ENCODE data around the gene PRKAR2B.

Gene PRKAR2B

DNA sequence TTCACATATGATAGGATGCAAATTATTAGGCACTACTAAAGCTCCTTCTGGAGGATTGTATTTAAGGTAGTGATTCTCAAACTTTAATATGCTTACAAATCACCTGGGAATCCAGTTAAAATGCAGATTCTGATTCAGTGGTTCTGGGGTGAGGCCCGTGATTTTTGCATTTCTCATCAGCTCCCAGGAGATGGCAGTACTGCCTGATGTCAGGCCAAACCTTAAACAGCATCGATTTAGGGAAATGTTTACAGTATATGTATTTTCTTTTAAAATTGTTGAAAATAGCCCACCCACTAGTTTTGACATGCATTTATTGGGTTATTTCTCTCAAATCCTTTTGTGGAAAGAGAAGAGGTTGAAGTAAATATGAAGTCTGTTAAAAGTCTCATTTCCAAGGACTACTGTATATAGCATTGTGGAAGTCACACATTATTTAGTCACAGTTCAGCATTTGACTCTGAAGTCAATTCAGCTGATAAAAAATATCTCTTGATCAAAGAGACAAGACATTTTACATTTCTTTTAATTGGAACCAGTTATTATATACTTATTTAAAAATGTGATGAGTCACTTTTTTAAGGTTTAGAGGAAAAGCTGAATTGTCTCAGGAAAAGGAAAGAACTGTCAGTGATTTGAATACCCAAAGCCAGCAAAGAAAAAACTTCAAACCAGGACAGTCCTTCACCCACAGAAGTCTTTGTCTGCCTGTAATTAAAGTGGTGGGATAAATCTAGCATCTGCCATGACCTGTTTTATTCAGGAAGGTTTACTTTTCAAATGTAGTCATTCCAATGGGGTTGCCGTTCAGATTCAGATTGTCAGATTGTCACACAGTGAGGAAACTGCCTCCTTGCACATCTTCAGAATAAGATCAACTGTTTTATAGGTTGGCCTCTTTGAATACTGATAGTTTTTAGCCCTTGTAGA, 103.2 kb downstream of the PRKAR2B start:
- H3K36me3 ChIP-seq (ENCODE audit: low read depth): no peaks in the 10 kb centered on the region
- H3K9me3 ChIP-seq (ENCODE audit: severe bottlenecking): no peaks in the 10 kb centered on the region
- TF ChIP-seq, protein P1, sequence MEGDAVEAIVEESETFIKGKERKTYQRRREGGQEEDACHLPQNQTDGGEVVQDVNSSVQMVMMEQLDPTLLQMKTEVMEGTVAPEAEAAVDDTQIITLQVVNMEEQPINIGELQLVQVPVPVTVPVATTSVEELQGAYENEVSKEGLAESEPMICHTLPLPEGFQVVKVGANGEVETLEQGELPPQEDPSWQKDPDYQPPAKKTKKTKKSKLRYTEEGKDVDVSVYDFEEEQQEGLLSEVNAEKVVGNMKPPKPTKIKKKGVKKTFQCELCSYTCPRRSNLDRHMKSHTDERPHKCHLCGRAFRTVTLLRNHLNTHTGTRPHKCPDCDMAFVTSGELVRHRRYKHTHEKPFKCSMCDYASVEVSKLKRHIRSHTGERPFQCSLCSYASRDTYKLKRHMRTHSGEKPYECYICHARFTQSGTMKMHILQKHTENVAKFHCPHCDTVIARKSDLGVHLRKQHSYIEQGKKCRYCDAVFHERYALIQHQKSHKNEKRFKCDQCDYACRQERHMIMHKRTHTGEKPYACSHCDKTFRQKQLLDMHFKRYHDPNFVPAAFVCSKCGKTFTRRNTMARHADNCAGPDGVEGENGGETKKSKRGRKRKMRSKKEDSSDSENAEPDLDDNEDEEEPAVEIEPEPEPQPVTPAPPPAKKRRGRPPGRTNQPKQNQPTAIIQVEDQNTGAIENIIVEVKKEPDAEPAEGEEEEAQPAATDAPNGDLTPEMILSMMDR (IDR thresholded peaks at IDR 0.05; ENCODE audit: poor library complexity, severe bottlenecking): peak; percentile 90
- peaks cover 9% of the 10 kb centered on the region for H3K4me1 ChIP-seq (ENCODE audit: insufficient read depth, poor library complexity, severe bottlenecking)
- DNase-seq (ENCODE audit: low spot score): no peak
- peak; percentile 82 for ATAC-seq (ENCODE audit: low read depth)
- no peak overlapping the region for H3K4me3 ChIP-seq (ENCODE audit: severe bottlenecking)
- H3K27ac ChIP-seq (ENCODE audit: poor library complexity, severe bottlenecking): no peak overlapping the region
- no peaks in the 10 kb centered on the region for H3K27me3 ChIP-seq (ENCODE audit: insufficient read depth, poor library complexity, severe bottlenecking)

DNA sequence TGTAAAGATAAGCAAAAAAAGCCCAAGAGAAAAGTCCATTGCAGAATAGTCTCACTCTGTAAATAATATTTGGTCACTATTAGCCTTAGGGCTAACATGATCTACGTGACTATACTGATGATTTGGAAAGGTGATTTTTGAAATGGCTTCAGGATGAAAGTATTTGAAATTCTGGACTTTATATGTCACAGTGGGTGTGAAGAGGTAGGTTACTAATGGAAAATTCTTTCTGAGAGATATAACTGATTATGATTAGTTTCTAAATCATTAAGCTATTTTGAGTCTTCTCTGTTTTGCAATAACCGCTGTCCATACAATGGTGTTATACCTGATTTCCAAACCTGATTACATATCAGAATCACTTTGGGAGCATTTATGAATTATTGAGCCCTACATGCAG, 104.2 kb downstream of the PRKAR2B start:
- DNase-seq (ENCODE audit: low spot score) (no peak), ATAC-seq (ENCODE audit: low read depth) (no peak)
- Histone ChIP-seq H3K27ac (ENCODE audit: poor library complexity, severe bottlenecking) (no peak overlapping the region), H3K9me3 (ENCODE audit: severe bottlenecking) (no peaks in the 10 kb centered on the region), H3K27me3 (ENCODE audit: insufficient read depth, poor library complexity, severe bottlenecking) (no peaks in the 10 kb centered on the region), H3K36me3 (ENCODE audit: low read depth) (no peaks in the 10 kb centered on the region), H3K4me1 (ENCODE audit: insufficient read depth, poor library complexity, severe bottlenecking) (peaks cover 9% of the 10 kb centered on the region), H3K4me3 (ENCODE audit: severe bottlenecking) (no peak overlapping the region)
- TF ChIP-seq, protein P1 (IDR thresholded peaks at IDR 0.05; ENCODE audit: poor library complexity, severe bottlenecking): no peak

DNA sequence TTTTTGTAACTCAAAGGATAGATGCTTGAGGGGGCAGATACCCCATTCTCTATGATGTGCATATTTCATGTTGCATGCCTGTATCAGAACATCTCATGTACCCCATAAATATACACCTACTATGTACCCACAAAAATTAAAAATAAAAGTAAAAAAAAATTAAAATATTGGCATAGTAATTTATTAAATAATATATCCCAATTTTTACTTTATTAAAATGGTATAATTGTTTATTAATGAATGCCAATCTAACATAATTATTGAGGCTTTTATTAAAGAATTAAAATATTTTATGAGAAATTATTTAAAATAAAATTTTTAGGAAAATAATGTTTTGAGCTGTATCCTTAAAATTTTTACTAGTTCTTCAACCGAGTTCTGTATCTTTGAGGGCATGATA, 105.4 kb downstream of the PRKAR2B start:
- H3K9me3 ChIP-seq (ENCODE audit: severe bottlenecking): no peaks in the 10 kb centered on the region
- no peak overlapping the region for H3K27ac ChIP-seq (ENCODE audit: poor library complexity, severe bottlenecking)
- no peak overlapping the region for H3K4me3 ChIP-seq (ENCODE audit: severe bottlenecking)
- TF ChIP-seq, protein P1 (IDR thresholded peaks at IDR 0.05; ENCODE audit: poor library complexity, severe bottlenecking): no peak
- DNase-seq (ENCODE audit: low spot score) (no peak), ATAC-seq (ENCODE audit: low read depth) (no peak)
- H3K27me3 ChIP-seq (ENCODE audit: insufficient read depth, poor library complexity, severe bottlenecking): no peaks in the 10 kb centered on the region
- H3K4me1 ChIP-seq (ENCODE audit: insufficient read depth, poor library complexity, severe bottlenecking): peaks cover 9% of the 10 kb centered on the region
- no peaks in the 10 kb centered on the region for H3K36me3 ChIP-seq (ENCODE audit: low read depth)

DNA sequence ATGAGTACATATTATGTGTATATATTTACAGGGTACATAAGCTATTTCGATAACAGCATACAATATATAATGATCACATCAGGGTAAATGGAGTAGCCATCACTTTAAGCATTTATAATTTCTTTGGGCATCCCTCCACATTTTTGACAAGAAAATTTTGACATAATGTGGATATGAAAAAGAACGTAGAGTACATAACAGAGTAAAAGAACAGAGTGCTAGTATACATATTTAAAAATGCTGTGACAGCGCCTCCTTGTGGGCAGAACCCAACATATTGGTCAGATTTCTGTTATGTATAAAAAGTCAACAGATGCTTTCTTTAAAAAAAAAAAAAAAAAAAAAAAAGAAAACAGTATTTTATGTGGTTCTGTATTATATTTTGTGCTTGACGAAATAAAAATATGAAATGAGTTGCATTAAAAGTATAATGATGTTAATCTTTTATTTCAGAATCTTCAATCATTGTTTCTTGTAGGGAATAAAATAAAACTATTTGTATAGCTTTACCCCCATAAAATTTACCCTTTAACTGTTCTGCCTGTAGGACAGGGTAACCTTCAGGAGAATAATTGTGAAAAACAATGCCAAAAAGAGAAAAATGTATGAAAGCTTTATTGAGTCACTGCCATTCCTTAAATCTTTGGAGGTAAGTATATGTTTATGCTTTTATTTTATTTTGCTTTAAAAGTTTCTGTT, 106.0 kb downstream of the PRKAR2B start:
- no peaks in the 10 kb centered on the region for H3K27me3 ChIP-seq (ENCODE audit: insufficient read depth, poor library complexity, severe bottlenecking)
- no peaks in the 10 kb centered on the region for H3K9me3 ChIP-seq (ENCODE audit: severe bottlenecking)
- no peak overlapping the region for H3K4me3 ChIP-seq (ENCODE audit: severe bottlenecking)
- H3K27ac ChIP-seq (ENCODE audit: poor library complexity, severe bottlenecking): no peak overlapping the region
- TF ChIP-seq, protein P1 (IDR thresholded peaks at IDR 0.05; ENCODE audit: poor library complexity, severe bottlenecking): peak; percentile 84
- 0 out of 3 replicates have a peak, but pooled peaks have one; percentile 19 for ATAC-seq (ENCODE audit: low read depth)
- peaks cover 9% of the 10 kb centered on the region for H3K4me1 ChIP-seq (ENCODE audit: insufficient read depth, poor library complexity, severe bottlenecking)
- DNase-seq (ENCODE audit: low spot score): no peak
- H3K36me3 ChIP-seq (ENCODE audit: low read depth): no peaks in the 10 kb centered on the region

Data from RWPE2 (cell line).